A549 (cell line): ENCODE measurements around the gene MAP2K6. TPM values are rescaled to one million over a fixed set of nuclear protein-coding genes. Genes with fewer than 3 reads are reported as not detected.
A peak's percentile ranks its signal among the peaks of the same experiment; 100 is the strongest.

Experiments
- ATAC-seq, 2 experiments: fragments of 200-7000 bp in 1 of 2; fragments of >200 bp in 1 of 2; cut with Nextera tagmentation in 1 of 2; cut with Tn5 transposase in 1 of 2; 3 replicates each; pipeline versions ENCODE4 v1.8.0 to v1.9.1; 2018 to 2020; ENCODE audit warnings: mild to moderate bottlenecking in 1 of 2, moderate library complexity in 1 of 2
- CTCF ChIA-PET: fragments of 300-600 bp; sonication (Branson Sonifier 250); formaldehyde crosslinking; extraction: SDS; loops from one replicate; lab custom pipeline; 2021; ENCODE audit warnings: antibody characterized with exemption, inconsistent platforms; lab: Yijun Ruan, JAX
- POLR2A ChIA-PET: fragments of 350-600 bp; formaldehyde crosslinking; extraction: SDS; loops from one replicate; lab custom pipeline; 2021; ENCODE audit warnings: antibody characterized with exemption, inconsistent platforms; lab: Yijun Ruan, JAX
- DNase-seq, 2 experiments: peaks; one replicate each; pipeline versions ENCODE4 v3.0.0 to v3.0.0-alpha.2; 2011 to 2016; ENCODE audit warnings: low read depth in 1 of 2, low spot score in 1 of 2
- FAIRE-seq: peaks from 2 replicates; lab custom pipeline; 2011; peaks lifted over from hg19 to GRCh38; lab: Jason Lieb, UNC
- H3K27ac ChIP-seq, 2 experiments: fragments of >200 bp; sonication (Bioruptor Twin); formaldehyde crosslinking; 3 replicates each; pipeline ENCODE4 v1.5.1; 2016 to 2017
- H3K4me1 ChIP-seq: fragments of >200 bp; sonication (Bioruptor Twin); formaldehyde crosslinking; 3 replicates; pipeline ENCODE4 v1.6.1; 2016
- H3K4me2 ChIP-seq: fragments of >200 bp; sonication (Bioruptor Twin); formaldehyde crosslinking; 3 replicates; pipeline ENCODE4 v1.6.1; 2016
- H3K4me3 ChIP-seq: fragments of >200 bp; sonication (Bioruptor Twin); formaldehyde crosslinking; 3 replicates; pipeline ENCODE4 v1.5.1; 2016
- H3K9me3 ChIP-seq: fragments of >200 bp; sonication (Bioruptor Twin); formaldehyde crosslinking; 3 replicates; pipeline ENCODE4 v1.6.1; 2016
- CEBPB ChIP-seq, 2 experiments: fragments of >200 bp in 1 of 2; sonication (Bioruptor Twin) in 1 of 2; formaldehyde crosslinking in 1 of 2; IDR thresholded peaks; 2 replicates each; pipeline ENCODE4 v1.6.1; 2012 to 2016
- EHF ChIP-seq: fragments of 250-450 bp; sonication (Bioruptor Pico); IDR thresholded peaks from 2 replicates; pipeline ENCODE4 v1.5.0; 2020; ENCODE audit warnings: mild to moderate bottlenecking
- ESRRA ChIP-seq: fragments of 150-350 bp; IDR thresholded peaks from 2 replicates; pipeline ENCODE4 v1.6.1; 2014; ENCODE audit warnings: mild to moderate bottlenecking, low read length, borderline replicate concordance
- FOSB ChIP-seq: fragments of 250-450 bp; sonication (Bioruptor Pico); IDR thresholded peaks from 2 replicates; pipeline ENCODE4 v1.5.0; 2020; ENCODE audit warnings: mild to moderate bottlenecking, moderate library complexity
- FOSL2 ChIP-seq, 2 experiments: fragments of 450-650 bp in 1 of 2; fragments of >200 bp in 1 of 2; sonication (Bioruptor Twin) in 1 of 2; formaldehyde crosslinking; IDR thresholded peaks; 2 replicates each; pipeline versions ENCODE4 v1.5.0 to v1.6.1; 2016 to 2020; ENCODE audit warnings: mild to moderate bottlenecking in 1 of 2, moderate library complexity in 1 of 2
- FOXS1 ChIP-seq: fragments of 250-450 bp; sonication (Bioruptor Pico); IDR thresholded peaks from 2 replicates; pipeline ENCODE4 v1.5.0; 2020; ENCODE audit warnings: mild to moderate bottlenecking, moderate library complexity
- GATA3 ChIP-seq: IDR thresholded peaks from 2 replicates; pipeline ENCODE4 v1.6.1; 2012; ENCODE audit warnings: borderline replicate concordance
- JUN ChIP-seq, 2 experiments: fragments of >200 bp; sonication (Bioruptor Twin); formaldehyde crosslinking; IDR thresholded peaks; 2 replicates in 1 of 2; 3 replicates in 1 of 2; pipeline ENCODE4 v1.6.1; 2016 to 2017
- JUNB ChIP-seq: fragments of >200 bp; sonication (Bioruptor Twin); formaldehyde crosslinking; IDR thresholded peaks from 2 replicates; pipeline ENCODE4 v1.6.1; 2016
- PBX3 ChIP-seq: IDR thresholded peaks from 2 replicates; pipeline ENCODE4 v1.6.1; 2012
- POLR2A ChIP-seq: IDR thresholded peaks from 2 replicates; pipeline ENCODE4 v1.6.1; 2012; ENCODE audit warnings: mild to moderate bottlenecking, low read length
- RAD21 ChIP-seq, 2 experiments: fragments of >200 bp in 1 of 2; sonication (Bioruptor Twin) in 1 of 2; formaldehyde crosslinking in 1 of 2; IDR thresholded peaks in 1 of 2; conservative IDR thresholded peaks in 1 of 2; 2 replicates in 1 of 2; 3 replicates in 1 of 2; pipeline ENCODE4 v1.6.1; 2012 to 2018; ENCODE audit warnings: inconsistent platforms in 1 of 2
- RARB ChIP-seq: fragments of 250-450 bp; sonication (Bioruptor Pico); IDR thresholded peaks from 2 replicates; pipeline ENCODE4 v1.8.0; 2021; ENCODE audit warnings: mild to moderate bottlenecking, moderate library complexity
- RCOR1 ChIP-seq: fragments of 150-350 bp; IDR thresholded peaks from 2 replicates; pipeline ENCODE4 v1.6.1; 2014; ENCODE audit warnings: antibody characterized with exemption, low read length, low read depth
- RFX5 ChIP-seq: fragments of 450-650 bp; IDR thresholded peaks from 2 replicates; pipeline ENCODE4 v1.7.1; 2014; ENCODE audit warnings: antibody characterized with exemption, mild to moderate bottlenecking, moderate library complexity
- SREBF2 ChIP-seq: fragments of 450-650 bp; IDR thresholded peaks from 2 replicates; pipeline ENCODE4 v1.6.1; 2014; ENCODE audit warnings: mild to moderate bottlenecking, moderate library complexity
- TP53 ChIP-seq: fragments of 250-450 bp; sonication (Bioruptor Pico); IDR thresholded peaks from 2 replicates; pipeline ENCODE4 v1.5.0; 2021; ENCODE audit warnings: mild to moderate bottlenecking, moderate library complexity
- ZC3H11A ChIP-seq: fragments of 450-650 bp; IDR thresholded peaks from 2 replicates; pipeline ENCODE4 v1.6.1; 2014; ENCODE audit warnings: antibody characterized with exemption, mild to moderate bottlenecking
- ZNF302 ChIP-seq: fragments of 250-450 bp; sonication (Bioruptor Pico); IDR thresholded peaks from 2 replicates; pipeline ENCODE4 v1.9.0; 2021; ENCODE audit warnings: inconsistent platforms, mild to moderate bottlenecking, moderate library complexity
- WGBS: methylation state at CpG from one replicate; pipeline ENCODE4 v1.1.6; 2017; ENCODE audit errors: missing lambda C conversion rate; 5-methylcytosine and 5-hydroxymethylcytosine counted together
- polyA plus RNA-seq, 4 experiments: library from polyadenylated mRNA; depleted of rRNA in 3 of 4; stranded (reverse); fragments of >200 nt; fragmentation: RNase III in 1 of 4; extraction: RNeasy Plus Mini Kit Qiagen cat#74134 plus additional on column Dnase treatment in 1 of 4; gene quantifications; 2 replicates in 3 of 4; 3 replicates in 1 of 4; pipeline ENCODE4 v1.2.3, GENCODE V29; 2011 to 2017
- TF ChIP-seq, protein P1 (sequence below): IDR thresholded peaks from 2 replicates; pipeline ENCODE4 v1.6.1; 2012

Gene MAP2K6
- polyA plus RNA-seq, 2 of the 4 experiments (the other 2 are of a cell fraction) = 20.2 to 20.7 TPM

DNA sequence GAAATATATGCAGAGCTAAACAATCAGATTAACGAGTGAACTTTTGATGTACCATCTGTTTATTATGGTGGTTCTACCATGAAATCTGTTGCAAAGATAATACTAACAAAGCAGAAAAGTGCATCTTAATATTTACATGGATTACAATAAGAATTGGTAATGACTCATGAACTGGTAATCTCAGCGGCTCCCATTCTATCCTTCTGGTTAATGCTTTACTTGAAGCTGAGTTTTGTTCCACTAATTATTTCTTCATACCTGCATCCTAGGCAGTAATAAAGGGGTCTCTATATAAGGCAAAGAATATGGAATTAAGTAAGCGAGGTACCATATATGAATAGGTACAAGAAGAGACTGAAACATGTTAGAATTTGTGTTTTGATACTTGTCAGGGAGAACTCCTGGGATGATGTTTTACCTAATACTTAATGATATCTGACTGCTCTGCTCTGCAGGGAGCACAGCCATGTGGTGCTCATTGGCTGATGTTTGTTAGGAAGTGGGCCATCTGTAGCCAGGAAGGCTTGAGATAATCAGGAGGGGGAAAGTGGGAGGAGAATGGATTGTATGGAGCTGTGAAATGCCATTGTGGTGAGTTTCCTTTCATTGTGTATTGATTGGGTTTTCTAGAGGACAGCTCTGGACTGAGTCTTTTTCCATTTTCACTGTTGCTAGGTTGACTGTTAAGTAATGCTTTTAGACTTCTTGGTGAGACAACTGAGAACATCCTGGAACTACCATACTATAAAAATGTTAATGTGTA, 52.6 kb downstream of the MAP2K6 start:
- no peaks in the 10 kb centered on the region for H3K9me3 ChIP-seq
- POLR2A ChIA-PET = no interaction called here
- 30% methylated on average over 3 of the region's 3 CpGs for WGBS
- H3K4me2 ChIP-seq = peak overlapping the region; percentile 77
- peak overlapping the region; percentile 55 to 80 for H3K27ac ChIP-seq
- FAIRE-seq (peak; percentile 63), DNase-seq (peak in 1 of 2 experiments; percentile 56), ATAC-seq (peak; percentile 77 to 88; a peak in 5 of 6 replicates)
- H3K4me1 ChIP-seq = peaks cover 36% of the 10 kb centered on the region
- TF ChIP-seq RFX5 = peak; percentile 80; the same call in 1 of the 2 replicates
- no peak for TF ChIP-seq POLR2A
- no peak for TF ChIP-seq RARB (CRISPR knock-in tag)
- 0 out of 2 replicates have a peak, but pooled peaks have one; percentile 12 for TF ChIP-seq PBX3
- TF ChIP-seq ZNF302 (CRISPR knock-in tag) = no peak
- TF ChIP-seq, protein P1, sequence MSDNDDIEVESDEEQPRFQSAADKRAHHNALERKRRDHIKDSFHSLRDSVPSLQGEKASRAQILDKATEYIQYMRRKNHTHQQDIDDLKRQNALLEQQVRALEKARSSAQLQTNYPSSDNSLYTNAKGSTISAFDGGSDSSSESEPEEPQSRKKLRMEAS = peak; percentile 23; the same call in 1 of the 2 replicates
- no peak for TF ChIP-seq JUN (IDR thresholded peaks at IDR 0.05)
- TF ChIP-seq ZC3H11A = no peak
- no peak for TF ChIP-seq FOSB
- TF ChIP-seq FOSL2 (IDR thresholded peaks at IDR 0.05) = peak; percentile 26; the same call in 1 of the 2 replicates
- peak; percentile 29; the same call in 1 of the 2 replicates for TF ChIP-seq FOSL2 (CRISPR knock-in tag; IDR thresholded peaks at IDR 0.05)
- TF ChIP-seq CEBPB (IDR thresholded peaks at IDR 0.05) = 0 out of 4 replicates have a peak, but pooled peaks of 1 of the 2 experiments have one; percentile 49
- 0 out of 3 replicates have a peak overlapping the region, but pooled peaks have one; percentile 3 for H3K4me3 ChIP-seq
- CTCF ChIA-PET = interaction anchor here (0.8 to 1.0 kb wide), 4 partner anchors 9 to 28 kb away, joined by 3 read pairs; no protein-coding TSS in a partner anchor

GRCh38 chr17:69468207-69468606, 53.7 kb downstream of the MAP2K6 start:
- ATAC-seq = no peak
- peak overlapping the region; percentile 55 to 80; a peak in 4 of 6 replicates for H3K27ac ChIP-seq
- WGBS = 76% methylated on average over 5 of the region's 5 CpGs
- no peak for FAIRE-seq
- H3K9me3 ChIP-seq = no peaks in the 10 kb centered on the region
- TF ChIP-seq ESRRA = no peak
- TF ChIP-seq JUNB = no peak
- TF ChIP-seq GATA3 = peak; percentile 19; the same call in 1 of the 2 replicates
- TF ChIP-seq SREBF2 = no peak
- no peak for TF ChIP-seq RCOR1
- TF ChIP-seq TP53 (CRISPR knock-in tag) = no peak
- TF ChIP-seq FOXS1 = no peak
- DNase-seq = peak in 1 of 2 experiments; percentile 37
- peaks cover 40% of the 10 kb centered on the region for H3K4me1 ChIP-seq
- peak overlapping the region; percentile 77; the same call in 2 of the 3 replicates for H3K4me2 ChIP-seq
- no peak overlapping the region for H3K4me3 ChIP-seq
- CTCF ChIA-PET = interaction anchor here (0.8 to 0.9 kb wide), 2 partner anchors 13 to 27 kb away, joined by 3 read pairs; no protein-coding TSS in a partner anchor
- POLR2A ChIA-PET = no interaction called here

- DNase-seq (no peak), FAIRE-seq (no peak), ATAC-seq (no peak)
- no peaks in the 10 kb centered on the region for H3K9me3 ChIP-seq
- H3K4me2 ChIP-seq = no peak overlapping the region
- TF ChIP-seq EHF = no peak
- no peak for TF ChIP-seq ZNF302 (CRISPR knock-in tag)
- TF ChIP-seq RARB (CRISPR knock-in tag) = no peak
- no peak for TF ChIP-seq RAD21 (conservative IDR thresholded peaks at IDR 0.05 in 1 of 2, IDR thresholded peaks at IDR 0.05 in 1 of 2)
- TF ChIP-seq FOSB = no peak
- 73% methylated on average over 2 of the region's 2 CpGs for WGBS
- H3K4me3 ChIP-seq = no peak overlapping the region
- no peak overlapping the region for H3K27ac ChIP-seq
- H3K4me1 ChIP-seq = peaks cover 52% of the 10 kb centered on the region
- ChIA-PET CTCF (interaction anchor here (0.5 to 1.3 kb wide), 2 partner anchors 51 to 53 kb away, joined by 3 to 5 read pairs; no protein-coding TSS in a partner anchor), POLR2A (no interaction called here)
Observed at GRCh38 chr17:69470702-69471101, 56.2 kb downstream of the MAP2K6 start.
